Melanocyte of skin (primary cell): ENCODE results near the gene WDR45B. TPM values are rescaled to one million over a fixed set of nuclear protein-coding genes. Genes with fewer than 3 reads are reported as not detected.

ENCODE experiments used
- small RNA-seq, 2 donors: library from RNA; depleted of rRNA; stranded (forward); fragments of <200 nt; gene quantifications; one replicate each; pipeline ENCODE3, GENCODE V24; 2012
- total RNA-seq, 2 donors: library from RNA; depleted of rRNA; stranded (reverse); fragments of >200 nt; gene quantifications; 2 replicates each; pipeline ENCODE4 v1.2.3, GENCODE V29; 2012

The WDR45B gene
- total RNA-seq, result 10 to 100 TPM; 58.9 to 59.2 TPM

DNA sequence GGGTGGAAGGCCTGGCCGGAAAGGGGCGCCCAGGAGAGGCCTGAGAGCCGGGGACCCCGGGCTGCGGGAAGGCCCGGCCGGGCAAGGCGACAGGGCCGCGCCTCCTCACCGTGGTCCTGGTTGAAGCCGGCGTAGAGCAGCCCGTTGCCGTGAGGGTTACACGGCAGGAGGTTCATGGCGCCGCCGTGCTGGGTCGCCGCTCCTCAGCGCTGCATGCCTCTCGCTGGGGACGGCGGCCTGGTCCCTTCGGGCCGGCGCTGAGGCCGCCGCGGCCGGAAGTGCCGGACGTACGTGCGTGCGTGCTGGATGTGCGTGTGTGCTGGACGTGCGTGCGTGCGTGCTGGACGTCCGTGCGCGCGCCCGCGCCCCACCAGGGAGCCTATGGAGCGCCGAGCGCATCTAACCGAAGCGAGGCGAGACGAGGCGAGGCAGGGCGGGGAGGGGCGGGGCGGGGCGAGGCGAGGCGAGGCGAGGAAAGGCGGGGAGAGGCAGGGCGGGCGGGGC is at the start of gene WDR45B:
TSS of gene WDR45B (minus strand) at position 280 of the 504 bp plus-strand sequence. CDS start at position 176, 104 bp downstream.

Small RNAs within 50 kb of the gene (small RNA-seq; reads per million reads assigned to genes)
- gene MIR4525, result 0.64 to 0.77 reads per million in 2 donors

Other genes starting within 250 kb of the WDR45B start
- gene HEXD, start 230.1 kb downstream of the WDR45B start, total RNA-seq, result 10 to 100 TPM; 16.2 to 19.0 TPM
- gene OGFOD3, start 229.9 kb downstream of the WDR45B start, total RNA-seq, result 10 to 100 TPM; 21.6 to 25.1 TPM
- 10 to 100 TPM; 40.6 to 66.9 TPM for gene CYBC1, start 197.7 kb downstream of the WDR45B start, total RNA-seq
- gene NARF, start 189.7 kb downstream of the WDR45B start, total RNA-seq, result 10 to 100 TPM; 25.3 to 35.4 TPM
- gene FOXK2, start 128.7 kb downstream of the WDR45B start, total RNA-seq, result 10 to 100 TPM; 42.0 to 44.3 TPM
- gene RAB40B, start 50.3 kb upstream of the WDR45B start, total RNA-seq, result 10 to 100 TPM in 1 of 2 donors, 1 to 10 TPM in 1; 3.3 to 14.8 TPM
- 10 to 100 TPM; 15.1 to 21.0 TPM for gene FN3KRP, start 68.3 kb upstream of the WDR45B start, total RNA-seq
- gene FN3K, start 87.2 kb upstream of the WDR45B start, total RNA-seq, result 1 to 10 TPM; 7.2 to 7.7 TPM
- 10 to 100 TPM; 29.6 to 31.3 TPM for gene TBCD, start 103.6 kb upstream of the WDR45B start, total RNA-seq
- gene ZNF750, start 191.6 kb upstream of the WDR45B start, total RNA-seq, result not detected